Cardiac fibroblast (primary cell): ENCODE results near the gene MCM6.

Experiments used
- DNase-seq, 2 donors: peaks; one replicate each; pipeline versions ENCODE4 v3.0.0 to v3.0.0-alpha.2; 2010; ENCODE audit warnings: low read depth in 2 of 2
- H3K4me3 ChIP-seq, 2 donors: replicated peaks in 1 of 2; 1 replicate in 1 of 2; 2 replicates in 1 of 2; pipeline ENCODE4 v1.5.1; 2011; ENCODE audit warnings: low read depth in 2 of 2, low read length in 2 of 2, mild to moderate bottlenecking in 2 of 2, moderate library complexity in 1 of 2
- TF ChIP-seq, protein P1 (sequence below): IDR thresholded peaks from one replicate; pipeline ENCODE4 v1.5.1; 2011; ENCODE audit warnings: low read depth, mild to moderate bottlenecking, low read length, inconsistent platforms

MCM6 gene

DNA sequence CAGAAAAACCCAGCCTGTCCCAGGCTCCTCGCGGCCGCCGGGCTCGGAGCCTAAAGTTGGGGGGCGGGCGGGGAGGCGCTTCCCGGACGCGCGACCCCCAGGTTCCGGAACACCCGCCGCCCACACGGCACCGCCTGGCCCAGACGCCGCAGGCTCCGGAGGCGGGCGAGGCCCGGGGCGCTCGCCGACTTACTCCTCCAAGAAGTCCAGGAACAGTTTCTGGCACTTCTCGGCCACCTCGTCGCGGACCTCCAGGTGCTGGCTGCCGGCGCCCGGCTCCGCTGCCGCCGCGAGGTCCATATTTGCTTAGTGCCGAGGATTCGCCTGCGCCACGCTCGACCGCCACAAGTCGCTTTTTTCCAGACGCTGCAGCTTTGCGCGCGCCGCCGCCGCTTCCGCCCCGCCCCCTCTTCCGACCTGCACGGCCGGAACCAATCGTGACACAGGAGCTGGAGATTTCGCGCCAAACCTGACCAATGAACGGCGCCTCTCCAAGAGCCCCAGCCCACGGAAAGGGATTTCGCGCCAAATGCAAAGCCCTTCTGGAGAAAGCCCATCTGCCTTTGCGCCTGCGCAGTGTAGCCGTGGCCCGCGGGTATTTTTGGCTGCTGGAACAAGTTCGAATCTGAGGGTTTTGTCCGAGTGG lies at the start of gene MCM6:
TSS of gene MCM6 (minus strand) at position 378 of the 646 bp plus-strand sequence. CDS start at position 300, 78 bp downstream.
- peak; percentile 99 to 100 for DNase-seq
- TF ChIP-seq, protein P1, sequence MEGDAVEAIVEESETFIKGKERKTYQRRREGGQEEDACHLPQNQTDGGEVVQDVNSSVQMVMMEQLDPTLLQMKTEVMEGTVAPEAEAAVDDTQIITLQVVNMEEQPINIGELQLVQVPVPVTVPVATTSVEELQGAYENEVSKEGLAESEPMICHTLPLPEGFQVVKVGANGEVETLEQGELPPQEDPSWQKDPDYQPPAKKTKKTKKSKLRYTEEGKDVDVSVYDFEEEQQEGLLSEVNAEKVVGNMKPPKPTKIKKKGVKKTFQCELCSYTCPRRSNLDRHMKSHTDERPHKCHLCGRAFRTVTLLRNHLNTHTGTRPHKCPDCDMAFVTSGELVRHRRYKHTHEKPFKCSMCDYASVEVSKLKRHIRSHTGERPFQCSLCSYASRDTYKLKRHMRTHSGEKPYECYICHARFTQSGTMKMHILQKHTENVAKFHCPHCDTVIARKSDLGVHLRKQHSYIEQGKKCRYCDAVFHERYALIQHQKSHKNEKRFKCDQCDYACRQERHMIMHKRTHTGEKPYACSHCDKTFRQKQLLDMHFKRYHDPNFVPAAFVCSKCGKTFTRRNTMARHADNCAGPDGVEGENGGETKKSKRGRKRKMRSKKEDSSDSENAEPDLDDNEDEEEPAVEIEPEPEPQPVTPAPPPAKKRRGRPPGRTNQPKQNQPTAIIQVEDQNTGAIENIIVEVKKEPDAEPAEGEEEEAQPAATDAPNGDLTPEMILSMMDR = no peak
- H3K4me3 ChIP-seq = peak within 1 kb of the TSS; percentile 71 to 78

DNA sequence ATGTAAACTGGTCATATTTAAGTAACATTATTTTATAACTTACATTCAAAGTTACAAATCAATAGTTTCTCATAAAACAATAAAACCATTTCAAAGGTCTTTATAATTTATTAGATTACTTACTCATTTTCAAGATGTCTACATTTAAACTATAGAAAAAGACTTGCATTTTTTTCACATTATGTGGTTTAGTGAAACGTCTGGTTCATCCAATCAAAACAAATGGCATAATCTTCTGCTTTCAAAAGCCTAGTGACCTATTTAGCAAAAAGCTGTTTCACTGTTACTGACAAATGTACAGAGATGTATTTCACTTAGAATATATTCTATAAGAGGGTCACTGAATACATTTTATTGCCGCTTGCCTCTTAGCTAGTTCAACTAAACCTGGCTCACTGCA lies 49.3 kb upstream of the MCM6 start:
- DNase-seq = peak in 1 of 2 donors; percentile 66
- TF ChIP-seq, protein P1 = no peak
- no peak overlapping the region for H3K4me3 ChIP-seq

DNA sequence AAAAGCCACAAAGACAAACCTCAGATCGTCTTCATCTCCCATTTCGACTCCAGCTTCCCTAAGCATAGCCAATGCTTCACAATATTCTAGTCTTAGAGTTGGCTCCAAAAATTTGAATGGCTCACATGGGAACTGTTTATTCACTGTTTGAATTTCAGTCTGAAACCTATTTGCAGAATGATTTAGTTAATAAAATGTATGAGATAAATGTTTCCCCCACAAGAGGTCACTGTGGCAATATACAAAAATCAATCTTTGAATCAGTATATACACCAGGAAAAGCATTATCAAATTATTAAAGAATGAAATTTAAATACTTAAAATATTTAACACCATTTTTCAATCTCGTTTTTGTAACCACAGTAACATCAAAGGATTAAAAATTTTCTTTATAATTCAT lies 40.0 kb upstream of the MCM6 start:
- peak; percentile 57 to 65 for DNase-seq
- H3K4me3 ChIP-seq = no peak overlapping the region
- TF ChIP-seq, protein P1 = peak; percentile 34

DNA sequence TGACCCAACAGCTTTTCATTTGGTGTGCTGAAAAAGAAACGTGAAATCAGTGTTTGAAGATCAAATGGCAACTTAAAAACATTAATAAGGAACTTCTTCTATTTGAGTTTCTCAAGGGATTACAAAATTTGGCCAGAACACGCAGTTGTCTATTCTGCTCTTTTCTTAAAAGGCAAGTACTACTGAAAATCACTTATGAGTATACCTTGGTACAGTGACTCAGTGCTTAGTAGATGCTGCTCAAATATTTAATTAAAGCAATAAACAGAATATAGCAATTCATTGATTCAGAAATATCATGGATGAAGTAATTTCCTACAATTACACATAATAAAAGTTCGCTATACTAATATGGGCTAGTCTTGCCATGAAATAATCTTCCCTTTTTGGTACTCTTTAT lies 38.2 kb upstream of the MCM6 start:
- no peak overlapping the region for H3K4me3 ChIP-seq
- DNase-seq = peak in 1 of 2 donors; percentile 15
- TF ChIP-seq, protein P1 = no peak

DNA sequence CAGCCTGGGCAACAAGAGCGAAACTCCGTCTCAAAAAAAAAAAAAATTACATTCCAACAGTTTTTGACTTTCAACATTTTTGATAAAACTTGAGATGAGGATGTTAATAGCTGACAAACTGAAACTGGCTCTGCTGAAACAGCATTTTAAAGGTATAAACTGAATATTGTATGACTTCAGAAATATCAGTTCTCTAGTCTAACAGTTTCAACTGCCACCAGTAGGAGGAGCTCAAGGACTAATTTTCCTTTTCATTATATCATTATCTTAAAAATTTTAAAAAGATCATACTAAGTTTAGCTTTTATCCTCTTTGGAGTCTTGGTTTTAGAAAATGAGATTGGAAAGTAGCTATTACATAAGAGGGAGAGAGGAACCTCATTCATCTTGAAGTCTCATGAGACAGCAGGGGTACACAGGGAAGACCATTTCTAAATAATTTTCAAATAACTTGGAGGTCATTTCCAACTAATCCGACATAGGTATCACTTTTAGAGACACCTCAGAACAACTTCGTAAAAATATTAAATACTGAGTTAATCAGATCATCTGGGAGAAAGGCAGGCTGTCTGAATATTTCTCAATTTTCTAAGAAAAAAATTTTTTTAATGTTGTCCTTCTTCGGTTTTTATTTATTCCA lies 37.6 kb upstream of the MCM6 start:
- DNase-seq = peak; percentile 61 to 72
- H3K4me3 ChIP-seq = no peak overlapping the region
- TF ChIP-seq, protein P1 = peak; percentile 55

DNA sequence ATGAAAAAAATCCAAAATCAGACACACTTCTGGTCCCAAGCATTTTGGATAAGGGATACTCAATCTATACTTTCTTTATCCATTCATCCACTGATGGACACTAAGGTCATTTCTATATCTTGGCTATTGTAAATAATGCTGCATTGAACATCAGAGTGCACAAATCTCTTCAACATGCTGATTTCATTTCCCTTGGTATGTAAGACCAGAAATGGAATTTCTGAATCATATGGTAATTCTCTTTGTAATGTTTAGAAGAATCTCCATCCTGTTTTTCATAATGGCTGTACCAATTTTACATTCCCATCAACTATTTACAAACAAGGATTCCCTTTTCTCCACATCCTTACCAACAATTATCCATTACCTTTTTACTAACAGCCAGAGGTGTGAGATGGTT lies 33.7 kb upstream of the MCM6 start:
- peak; percentile 5 to 68 for DNase-seq
- no peak overlapping the region for H3K4me3 ChIP-seq
- TF ChIP-seq, protein P1 = no peak

DNA sequence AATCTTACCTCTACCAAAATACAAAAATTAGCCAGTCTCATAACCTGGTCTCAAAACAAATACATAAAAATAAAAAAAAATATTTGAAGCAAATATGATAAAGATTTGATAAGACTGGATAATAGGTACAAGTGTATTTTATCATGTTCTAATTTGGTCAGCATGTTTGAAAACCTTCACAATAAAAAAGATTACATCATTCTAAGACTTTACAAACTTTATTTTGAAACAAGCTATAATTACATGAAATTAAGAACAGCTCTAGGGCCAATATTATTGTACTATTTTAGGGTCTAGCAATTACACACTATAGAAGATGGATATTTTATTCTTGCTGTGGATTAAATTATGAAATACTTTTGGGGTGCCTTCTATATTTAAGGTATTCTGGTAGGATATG lies 29.4 kb upstream of the MCM6 start:
- no peak for DNase-seq
- TF ChIP-seq, protein P1 = no peak
- no peak overlapping the region for H3K4me3 ChIP-seq
